ENCODE data around the gene SLCO2A1.

DNA sequence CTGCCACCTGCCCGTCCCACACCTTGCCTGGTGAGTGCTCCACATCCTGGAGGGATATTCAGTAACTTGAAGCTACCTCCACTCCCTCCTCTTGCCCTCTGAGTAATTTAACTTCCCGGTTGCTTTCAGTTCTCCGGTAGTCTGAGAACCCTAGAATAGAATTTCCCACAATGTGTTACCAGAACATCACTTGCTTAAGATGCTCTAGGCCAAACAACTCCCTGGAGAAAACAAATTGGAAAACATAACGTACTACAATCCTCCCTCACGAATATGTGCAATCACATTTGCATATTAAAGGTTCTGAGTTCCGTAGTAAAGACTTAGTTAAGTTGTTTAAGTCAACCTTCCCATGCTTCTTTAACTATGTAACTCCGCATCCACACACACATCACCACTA, 44.8 kb downstream of the SLCO2A1 start:
- TF ChIP-seq, protein P1, sequence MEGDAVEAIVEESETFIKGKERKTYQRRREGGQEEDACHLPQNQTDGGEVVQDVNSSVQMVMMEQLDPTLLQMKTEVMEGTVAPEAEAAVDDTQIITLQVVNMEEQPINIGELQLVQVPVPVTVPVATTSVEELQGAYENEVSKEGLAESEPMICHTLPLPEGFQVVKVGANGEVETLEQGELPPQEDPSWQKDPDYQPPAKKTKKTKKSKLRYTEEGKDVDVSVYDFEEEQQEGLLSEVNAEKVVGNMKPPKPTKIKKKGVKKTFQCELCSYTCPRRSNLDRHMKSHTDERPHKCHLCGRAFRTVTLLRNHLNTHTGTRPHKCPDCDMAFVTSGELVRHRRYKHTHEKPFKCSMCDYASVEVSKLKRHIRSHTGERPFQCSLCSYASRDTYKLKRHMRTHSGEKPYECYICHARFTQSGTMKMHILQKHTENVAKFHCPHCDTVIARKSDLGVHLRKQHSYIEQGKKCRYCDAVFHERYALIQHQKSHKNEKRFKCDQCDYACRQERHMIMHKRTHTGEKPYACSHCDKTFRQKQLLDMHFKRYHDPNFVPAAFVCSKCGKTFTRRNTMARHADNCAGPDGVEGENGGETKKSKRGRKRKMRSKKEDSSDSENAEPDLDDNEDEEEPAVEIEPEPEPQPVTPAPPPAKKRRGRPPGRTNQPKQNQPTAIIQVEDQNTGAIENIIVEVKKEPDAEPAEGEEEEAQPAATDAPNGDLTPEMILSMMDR (IDR thresholded peaks at IDR 0.05), result no peak
- TF ChIP-seq POLR2A (IDR thresholded peaks at IDR 0.05), result no peak

Data from body of pancreas (tissue), 4 donors.